Measurements from ENCODE around the gene SKP1. TPM values are rescaled to one million over a fixed set of nuclear protein-coding genes. Genes with fewer than 3 reads are reported as not detected.
"Not testable (repeated sequence)": the region's sequence is repeated elsewhere in the genome, so short reads cannot be mapped to it uniquely, and the experiment has no call there.

SKP1 gene
- polyA plus RNA-seq, 4 donors = 660 to 997 (median 756) TPM

GRCh38 chr5:134178096-134178419 is 1.3 kb upstream of the SKP1 start:
- no peak for DNase-seq (ENCODE audit: low read depth in 4 of 4, low spot score in 2 of 4)

- DNase-seq (ENCODE audit: low read depth in 4 of 4, low spot score in 2 of 4) = peak in 3 of 4 donors; percentile 17 to 82 (median 42)
Measured at GRCh38 chr5:134177369-134178095, 782 bp upstream of the SKP1 start.

GRCh38 chr5:134175921-134176510 is 734 bp downstream of the SKP1 start:
- peak in 3 of 4 donors; percentile 23 to 50 (median 32) for DNase-seq (ENCODE audit: low read depth in 4 of 4, low spot score in 2 of 4)

GRCh38 chr5:134174841-134175839 is 1.6 kb downstream of the SKP1 start:
- peak in 3 of 4 donors; percentile 19 to 24 (median 21) for DNase-seq (ENCODE audit: low read depth in 4 of 4, low spot score in 2 of 4)

- no peak for DNase-seq (ENCODE audit: low read depth in 4 of 4, low spot score in 2 of 4)
Measured at GRCh38 chr5:134171972-134172371, 4.8 kb downstream of the SKP1 start.

GRCh38 chr5:134162592-134162991 is 14.2 kb downstream of the SKP1 start:
- DNase-seq (ENCODE audit: low read depth in 4 of 4, low spot score in 2 of 4) = no peak

- DNase-seq (ENCODE audit: low read depth in 4 of 4, low spot score in 2 of 4) = no peak
Measured at GRCh38 chr5:134161513-134162395, 15.0 kb downstream of the SKP1 start.

- DNase-seq (ENCODE audit: low read depth in 4 of 4, low spot score in 2 of 4) = no peak
Measured at GRCh38 chr5:134153657-134154056, 23.1 kb downstream of the SKP1 start.

GRCh38 chr5:134153241-134153640 is 23.5 kb downstream of the SKP1 start:
- DNase-seq (ENCODE audit: low read depth in 4 of 4, low spot score in 2 of 4) = no peak

- DNase-seq (ENCODE audit: low read depth in 4 of 4, low spot score in 2 of 4) = not testable (repeated sequence)
Measured at GRCh38 chr5:134152173-134152832, 24.4 kb downstream of the SKP1 start.

- no peak for DNase-seq (ENCODE audit: low read depth in 4 of 4, low spot score in 2 of 4)
Measured at GRCh38 chr5:134151723-134152122, 25.0 kb downstream of the SKP1 start.

- no peak for DNase-seq (ENCODE audit: low read depth in 4 of 4, low spot score in 2 of 4)
Measured at GRCh38 chr5:134149571-134150303, 27.0 kb downstream of the SKP1 start.

GRCh38 chr5:134148986-134149539 is 27.7 kb downstream of the SKP1 start:
- no peak for DNase-seq (ENCODE audit: low read depth in 4 of 4, low spot score in 2 of 4)

- DNase-seq (ENCODE audit: low read depth in 4 of 4, low spot score in 2 of 4) = peak in 1 of 4 donors; percentile 20
Measured at GRCh38 chr5:134148316-134148715, 28.4 kb downstream of the SKP1 start.

GRCh38 chr5:134146651-134147518 is 29.9 kb downstream of the SKP1 start:
- no peak for DNase-seq (ENCODE audit: low read depth in 4 of 4, low spot score in 2 of 4)

GRCh38 chr5:134145779-134146581 is 30.8 kb downstream of the SKP1 start:
- peak in 3 of 4 donors; percentile 34 to 52 (median 49) for DNase-seq (ENCODE audit: low read depth in 4 of 4, low spot score in 2 of 4)
